Measurements from ENCODE around the gene ZCRB1. TPM values are rescaled to one million over a fixed set of nuclear protein-coding genes. Genes with fewer than 3 reads are reported as not detected.

ZCRB1 gene
- total RNA-seq, 1 experiment from 2014 or later: 68.1 TPM

GRCh38 chr12:42286741-42287140, 39.2 kb downstream of the ZCRB1 start:
- TF ChIP-seq EZH2phosphoT487 (IDR thresholded peaks at IDR 0.05; ENCODE audit: borderline replicate concordance) (no peak), EGR1 (IDR thresholded peaks at IDR 0.05; ENCODE audit: low read depth) (no peak), EZH2 (IDR thresholded peaks at IDR 0.05) (no peak), ZFX (IDR thresholded peaks at IDR 0.05) (no peak)
- RAD21 ChIA-PET (ENCODE audit: low non-redundant PET in 1 of 2, low total read pairs in 2 of 2, uncharacterized antibody in 2 of 2, unreplicated experiment in 2 of 2): no interaction called here
- CTCF ChIA-PET: interaction anchor here (0.6 kb wide), 1 partner anchor 12 kb away, joined by 5 read pairs; no protein-coding TSS in a partner anchor

GRCh38 chr12:42285431-42285830, 40.5 kb downstream of the ZCRB1 start:
- no peak overlapping the region for H2AFZ ChIP-seq (ENCODE audit: low read depth, low read length, poor library complexity, severe bottlenecking)
- intact Hi-C loops (cut with micrococcal nuclease): no loop called here
- no peaks in the 10 kb centered on the region for H3K27me3 ChIP-seq (ENCODE audit: insufficient read depth, low read length)
- no peak overlapping the region for H3K27ac ChIP-seq (ENCODE audit: low read depth, low read length)
- no peak overlapping the region for H3K4me2 ChIP-seq (ENCODE audit: low read length)
- no peak overlapping the region for H3K4me3 ChIP-seq (replicated peaks in 1 of 2; ENCODE audit: low read depth in 1 of 2, low read length in 2 of 2)
- ChIA-PET POLR2A (no interaction called here), RAD21 (ENCODE audit: low non-redundant PET in 1 of 2, low total read pairs in 2 of 2, uncharacterized antibody in 2 of 2, unreplicated experiment in 2 of 2) (interaction anchor here in 1 of 2 experiments (0.7 kb wide), 1 partner anchor 458 kb away, joined by 5 read pairs; no protein-coding TSS in a partner anchor), CTCF (no interaction called here)
- no peak for ATAC-seq
- DNase-seq (ENCODE audit: low read depth, low spot score): no peak
- no peaks in the 10 kb centered on the region for H3K4me1 ChIP-seq (ENCODE audit: control insufficient read depth in 1 of 2, insufficient read depth in 2 of 2, low read length in 2 of 2)
- no peaks in the 10 kb centered on the region for H4K20me1 ChIP-seq (ENCODE audit: insufficient read depth)
- H3K79me2 ChIP-seq (ENCODE audit: insufficient read depth, low read length): no peaks in the 10 kb centered on the region
- H3K36me3 ChIP-seq (ENCODE audit: control insufficient read depth in 1 of 2, insufficient read depth in 2 of 2, low read length in 2 of 2): no peaks in the 10 kb centered on the region
- H3K9me3 ChIP-seq (ENCODE audit: control insufficient read depth in 1 of 2, insufficient read depth in 1 of 2, low read depth in 1 of 2, low read length in 2 of 2): no peaks in the 10 kb centered on the region
- TF ChIP-seq ELF1 (IDR thresholded peaks at IDR 0.05; ENCODE audit: borderline replicate concordance, low read depth): no peak
- TF ChIP-seq ZBTB33 (IDR thresholded peaks at IDR 0.05; ENCODE audit: extremely low read depth, insufficient replicate concordance, low read length): no peak
- no peak for TF ChIP-seq YY1 (IDR thresholded peaks at IDR 0.05; ENCODE audit: extremely low read depth, insufficient replicate concordance, low read depth, low read length)
- TF ChIP-seq JUND (IDR thresholded peaks at IDR 0.05): no peak
- no peaks in the 10 kb centered on the region for H3K9me2 ChIP-seq (ENCODE audit: insufficient read depth)
- no TSS peak for BruUV-seq (replicated peaks)
- H3K9ac ChIP-seq (ENCODE audit: low read length): no peak overlapping the region

More at GRCh38 chr12:42286741-42287140, 39.2 kb downstream of the ZCRB1 start:
- no TSS peak for BruUV-seq (replicated peaks)
- H3K4me3 ChIP-seq (replicated peaks in 1 of 2; ENCODE audit: low read depth in 1 of 2, low read length in 2 of 2): no peak overlapping the region
- no peaks in the 10 kb centered on the region for H3K27me3 ChIP-seq (ENCODE audit: insufficient read depth, low read length)
- no peaks in the 10 kb centered on the region for H3K79me2 ChIP-seq (ENCODE audit: insufficient read depth, low read length)
- POLR2A ChIA-PET: no interaction called here
- no peak overlapping the region for H3K27ac ChIP-seq (ENCODE audit: low read depth, low read length)
- no peak overlapping the region for H3K4me2 ChIP-seq (ENCODE audit: low read length)
- H2AFZ ChIP-seq (ENCODE audit: low read depth, low read length, poor library complexity, severe bottlenecking): no peak overlapping the region
- intact Hi-C loops (cut with micrococcal nuclease): no loop called here
- H3K9ac ChIP-seq (ENCODE audit: low read length): no peak overlapping the region
- no peaks in the 10 kb centered on the region for H3K4me1 ChIP-seq (ENCODE audit: control insufficient read depth in 1 of 2, insufficient read depth in 2 of 2, low read length in 2 of 2)
- no peaks in the 10 kb centered on the region for H3K9me2 ChIP-seq (ENCODE audit: insufficient read depth)
- no peaks in the 10 kb centered on the region for H4K20me1 ChIP-seq (ENCODE audit: insufficient read depth)
- H3K9me3 ChIP-seq (ENCODE audit: control insufficient read depth in 1 of 2, insufficient read depth in 1 of 2, low read depth in 1 of 2, low read length in 2 of 2): no peaks in the 10 kb centered on the region
- DNase-seq (ENCODE audit: low read depth, low spot score): no peak
- no peaks in the 10 kb centered on the region for H3K36me3 ChIP-seq (ENCODE audit: control insufficient read depth in 1 of 2, insufficient read depth in 2 of 2, low read length in 2 of 2)
- no peak for ATAC-seq
